ENCODE data around the gene ZC3H14. TPM values are rescaled to one million over a fixed set of nuclear protein-coding genes. Genes with fewer than 3 reads are reported as not detected.

ZC3H14 gene
- total RNA-seq, 1 experiment from 2014 or later = 90.6 TPM

DNA sequence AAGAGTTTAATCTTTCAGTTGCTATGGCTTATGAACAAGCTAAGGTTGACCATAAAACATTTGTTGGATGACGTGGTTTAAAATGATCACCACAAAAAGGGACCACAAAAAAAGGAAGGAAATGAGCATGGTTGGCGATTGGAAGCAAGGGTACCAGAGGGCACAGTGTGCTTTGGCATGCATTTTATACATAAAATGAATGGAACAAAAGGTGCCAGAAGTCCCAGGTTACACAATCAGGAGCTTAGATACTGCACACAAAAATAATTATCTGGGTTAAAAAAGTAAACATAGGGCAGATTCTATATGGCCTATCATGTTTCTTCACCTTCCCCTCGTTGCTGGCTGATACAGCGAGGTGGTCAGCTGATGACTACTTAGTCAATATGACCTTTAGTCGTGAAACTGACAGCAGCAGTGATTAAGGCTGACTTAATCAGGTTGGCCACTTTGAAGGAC is 50.7 kb downstream of the ZC3H14 start:
- Histone ChIP-seq H4K8ac (replicated peaks; ENCODE audit: insufficient read length, low read depth, low read length) (no peak overlapping the region), H3K18ac (ENCODE audit: insufficient read length, low read depth, low read length) (no peak overlapping the region), H3T11ph (ENCODE audit: low read length) (no peak overlapping the region), H3K56ac (ENCODE audit: insufficient read length, low read depth, low read length) (no peak overlapping the region), H4K91ac (ENCODE audit: insufficient read length, low read depth, low read length) (no peak overlapping the region), H3K79me1 (ENCODE audit: insufficient read depth, low read depth, low read length, poor library complexity, severe bottlenecking) (no peaks in the 10 kb centered on the region), H2BK120ac (ENCODE audit: low read depth, low read length, poor library complexity, severe bottlenecking) (no peak overlapping the region), H3K27ac (ENCODE audit: insufficient read length, low read depth, low read length) (no peak overlapping the region), H3K4me1 (ENCODE audit: insufficient read depth, low read length) (no peaks in the 10 kb centered on the region; the same call in none of the 2 replicates), H3K9me3 (ENCODE audit: control insufficient read depth, low read depth, low read length) (no peaks in the 10 kb centered on the region), H2AFZ (ENCODE audit: low read length) (no peak overlapping the region), H2BK12ac (ENCODE audit: insufficient read length, low read depth, low read length) (no peak overlapping the region), H3K23ac (ENCODE audit: insufficient read length, low read depth, low read length) (no peak overlapping the region), H3K4ac (ENCODE audit: low read depth, low read length) (no peak overlapping the region), H2BK5ac (ENCODE audit: insufficient read length, low read length) (no peak overlapping the region), H4K5ac (ENCODE audit: insufficient read length, low read depth, low read length) (no peak overlapping the region), H4K20me1 (ENCODE audit: control insufficient read depth, insufficient read depth, insufficient read length) (no peaks in the 10 kb centered on the region), H3K4me2 (ENCODE audit: insufficient read depth, insufficient read length, low read length) (no peak overlapping the region), H2BK20ac (ENCODE audit: low read depth, low read length, poor library complexity, severe bottlenecking) (no peak overlapping the region), H3K9ac (ENCODE audit: extremely low read depth, insufficient read length, low read length) (no peak overlapping the region), H3K14ac (ENCODE audit: insufficient read depth, low read length) (no peak overlapping the region), H3K23me2 (ENCODE audit: insufficient read length, low read depth, low read length, poor library complexity, severe bottlenecking) (no peaks in the 10 kb centered on the region), H2AK5ac (ENCODE audit: insufficient read length, low read length) (no peak overlapping the region), H2BK15ac (ENCODE audit: low read depth, low read length) (no peak overlapping the region), H3K27me3 (ENCODE audit: insufficient read depth, low read length) (no peaks in the 10 kb centered on the region), H3K79me2 (ENCODE audit: insufficient read depth, low read length) (no peaks in the 10 kb centered on the region)
- TF ChIP-seq, protein P1, sequence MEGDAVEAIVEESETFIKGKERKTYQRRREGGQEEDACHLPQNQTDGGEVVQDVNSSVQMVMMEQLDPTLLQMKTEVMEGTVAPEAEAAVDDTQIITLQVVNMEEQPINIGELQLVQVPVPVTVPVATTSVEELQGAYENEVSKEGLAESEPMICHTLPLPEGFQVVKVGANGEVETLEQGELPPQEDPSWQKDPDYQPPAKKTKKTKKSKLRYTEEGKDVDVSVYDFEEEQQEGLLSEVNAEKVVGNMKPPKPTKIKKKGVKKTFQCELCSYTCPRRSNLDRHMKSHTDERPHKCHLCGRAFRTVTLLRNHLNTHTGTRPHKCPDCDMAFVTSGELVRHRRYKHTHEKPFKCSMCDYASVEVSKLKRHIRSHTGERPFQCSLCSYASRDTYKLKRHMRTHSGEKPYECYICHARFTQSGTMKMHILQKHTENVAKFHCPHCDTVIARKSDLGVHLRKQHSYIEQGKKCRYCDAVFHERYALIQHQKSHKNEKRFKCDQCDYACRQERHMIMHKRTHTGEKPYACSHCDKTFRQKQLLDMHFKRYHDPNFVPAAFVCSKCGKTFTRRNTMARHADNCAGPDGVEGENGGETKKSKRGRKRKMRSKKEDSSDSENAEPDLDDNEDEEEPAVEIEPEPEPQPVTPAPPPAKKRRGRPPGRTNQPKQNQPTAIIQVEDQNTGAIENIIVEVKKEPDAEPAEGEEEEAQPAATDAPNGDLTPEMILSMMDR (conservative IDR thresholded peaks at IDR 0.05) = no peak
- Mint-ChIP-seq H3K27ac (no peak overlapping the region), H3K4me1 (peaks cover 13 to 14% of the 10 kb centered on the region in 2 experiments), H3K27me3 (ENCODE audit: low read depth) (no peaks in the 10 kb centered on the region), H3K36me3 (ENCODE audit: insufficient read depth in 1 of 3, low read depth in 3 of 3) (peaks cover 28 to 53% (median 49%) of the 10 kb centered on the region in 3 experiments; a peak in 6 of 7 replicates), H3K9me3 (no peaks in the 10 kb centered on the region), H3K4me3 (no peak overlapping the region)
- WGBS (ENCODE audit: extremely low coverage, insufficient read length, low lambda C conversion rate) = no CpG with 5 or more reads among the region's 5 CpGs
- no peak for DNase-seq
